Esophagus squamous epithelium (tissue), 4 donors: Measurements from ENCODE around the gene TBC1D14.

ENCODE experiments used
- CTCF ChIP-seq, 6 experiments: fragments of 450-650 bp in 4 of 6; fragments of 200-600 bp in 2 of 6; sonication (generic) in 2 of 6; IDR thresholded peaks; one replicate each; pipeline ENCODE4 v1.5.1; 2016 to 2019; ENCODE audit warnings: antibody characterized with exemption in 6 of 6, mild to moderate bottlenecking in 4 of 6, moderate library complexity in 4 of 6
- POLR2A ChIP-seq, 4 donors: fragments of 450-650 bp; IDR thresholded peaks; one replicate each; pipeline ENCODE4 v1.6.1; 2017; ENCODE audit warnings: antibody characterized with exemption in 4 of 4, mild to moderate bottlenecking in 4 of 4, moderate library complexity in 3 of 4

- TF ChIP-seq CTCF (IDR thresholded peaks at IDR 0.05) (no peak), POLR2A (IDR thresholded peaks at IDR 0.05) (no peak)
Measured at GRCh38 chr4:6956434-6957147, 47.0 kb downstream of the TBC1D14 start.
